A549 treated with Hydrocortisone at 1 μM for 4 hours (cell line): ENCODE data around the gene CDAN1. TPM values are rescaled to one million over a fixed set of nuclear protein-coding genes. Genes with fewer than 3 reads are reported as not detected.

ENCODE experiments used
- total RNA-seq: library from RNA; stranded (reverse); fragments of 200-300 nt; extraction: Qiagen RNA extraction; gene quantifications from 5 replicates; pipeline ENCODE4 v1.2.3, GENCODE V29; 2022

CDAN1 gene, protein sequence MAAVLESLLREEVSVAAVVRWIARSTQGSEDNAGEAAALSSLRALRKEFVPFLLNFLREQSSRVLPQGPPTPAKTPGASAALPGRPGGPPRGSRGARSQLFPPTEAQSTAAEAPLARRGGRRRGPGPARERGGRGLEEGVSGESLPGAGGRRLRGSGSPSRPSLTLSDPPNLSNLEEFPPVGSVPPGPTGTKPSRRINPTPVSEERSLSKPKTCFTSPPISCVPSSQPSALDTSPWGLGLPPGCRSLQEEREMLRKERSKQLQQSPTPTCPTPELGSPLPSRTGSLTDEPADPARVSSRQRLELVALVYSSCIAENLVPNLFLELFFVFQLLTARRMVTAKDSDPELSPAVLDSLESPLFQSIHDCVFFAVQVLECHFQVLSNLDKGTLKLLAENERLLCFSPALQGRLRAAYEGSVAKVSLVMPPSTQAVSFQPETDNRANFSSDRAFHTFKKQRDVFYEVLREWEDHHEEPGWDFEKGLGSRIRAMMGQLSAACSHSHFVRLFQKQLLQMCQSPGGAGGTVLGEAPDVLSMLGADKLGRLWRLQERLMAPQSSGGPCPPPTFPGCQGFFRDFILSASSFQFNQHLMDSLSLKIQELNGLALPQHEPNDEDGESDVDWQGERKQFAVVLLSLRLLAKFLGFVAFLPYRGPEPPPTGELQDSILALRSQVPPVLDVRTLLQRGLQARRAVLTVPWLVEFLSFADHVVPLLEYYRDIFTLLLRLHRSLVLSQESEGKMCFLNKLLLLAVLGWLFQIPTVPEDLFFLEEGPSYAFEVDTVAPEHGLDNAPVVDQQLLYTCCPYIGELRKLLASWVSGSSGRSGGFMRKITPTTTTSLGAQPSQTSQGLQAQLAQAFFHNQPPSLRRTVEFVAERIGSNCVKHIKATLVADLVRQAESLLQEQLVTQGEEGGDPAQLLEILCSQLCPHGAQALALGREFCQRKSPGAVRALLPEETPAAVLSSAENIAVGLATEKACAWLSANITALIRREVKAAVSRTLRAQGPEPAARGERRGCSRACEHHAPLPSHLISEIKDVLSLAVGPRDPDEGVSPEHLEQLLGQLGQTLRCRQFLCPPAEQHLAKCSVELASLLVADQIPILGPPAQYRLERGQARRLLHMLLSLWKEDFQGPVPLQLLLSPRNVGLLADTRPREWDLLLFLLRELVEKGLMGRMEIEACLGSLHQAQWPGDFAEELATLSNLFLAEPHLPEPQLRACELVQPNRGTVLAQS
- 5.4 to 7.1 TPM (median 6.2 TPM) in 5 replicates for total RNA-seq

DNA sequence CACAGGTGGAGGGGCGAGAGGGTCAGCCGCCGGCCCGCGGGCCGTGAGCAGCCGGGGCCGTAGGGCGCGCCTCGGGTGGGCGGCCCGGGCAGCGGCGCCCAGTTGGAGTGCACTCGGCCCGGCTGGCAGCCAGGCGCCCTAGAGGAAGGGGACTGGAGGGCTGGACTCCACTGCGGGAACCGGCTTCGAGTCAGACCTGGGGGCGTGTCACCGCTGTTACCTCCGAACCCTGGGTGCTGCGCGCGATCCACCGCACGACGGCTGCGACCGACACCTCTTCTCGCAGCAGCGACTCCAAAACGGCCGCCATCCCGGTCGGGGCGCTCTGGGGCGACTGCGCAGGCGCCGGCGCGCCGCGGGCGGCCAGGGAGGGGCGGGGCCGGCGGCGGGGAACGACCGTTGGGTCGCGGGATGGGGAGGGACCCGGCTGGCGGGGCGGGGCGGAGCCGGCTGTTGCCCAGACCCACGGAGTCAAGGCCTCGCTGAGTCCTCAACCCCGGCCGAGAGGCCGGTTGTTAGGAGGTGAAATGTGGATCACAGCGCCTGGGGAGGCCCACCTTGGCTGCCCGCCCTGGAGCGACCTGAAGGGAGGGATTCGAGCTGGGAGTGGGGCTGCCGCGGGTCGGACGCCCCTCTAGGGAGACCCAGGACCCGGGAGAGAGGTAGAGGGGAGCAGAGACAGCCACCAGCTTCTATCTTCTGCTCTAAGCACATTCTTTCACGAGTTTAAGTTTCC is at the start of gene CDAN1:
TSS of gene CDAN1 (minus strand) at position 336 of the 736 bp plus-strand sequence. CDS start at position 310, 26 bp downstream.

Other genes starting within 250 kb of the CDAN1 start
- 7.0 to 12.1 TPM (median 10.5 TPM) in 5 replicates for gene ZNF106, start 246.0 kb downstream of the CDAN1 start, total RNA-seq
- gene SNAP23, start 241.5 kb downstream of the CDAN1 start, total RNA-seq = 15.4 to 36.7 TPM (median 18.2 TPM) in 5 replicates
- gene LRRC57, start 188.3 kb downstream of the CDAN1 start, total RNA-seq = 9.6 to 13.6 TPM (median 12.0 TPM) in 5 replicates
- gene HAUS2, start 188.3 kb downstream of the CDAN1 start, total RNA-seq = 17.8 to 22.8 TPM (median 19.3 TPM) in 5 replicates
- 1.3 to 1.7 TPM (median 1.6 TPM) in 5 replicates for gene STARD9, start 161.5 kb downstream of the CDAN1 start, total RNA-seq
- gene TTBK2, start 183.7 kb upstream of the CDAN1 start, total RNA-seq = 1.6 to 2.2 TPM (median 2.0 TPM) in 5 replicates